VCaP (cell line): ENCODE results near the gene RAD51B.

Experiments used
- H3K27ac ChIP-seq: fragments of 450-650 bp; 2 replicates; pipeline ENCODE4 v1.5.1; 2017
- CTCF ChIP-seq: fragments of 450-650 bp; conservative IDR thresholded peaks from 2 replicates; pipeline ENCODE4 v1.5.1; 2017; ENCODE audit warnings: mild to moderate bottlenecking, moderate library complexity

Gene RAD51B

DNA sequence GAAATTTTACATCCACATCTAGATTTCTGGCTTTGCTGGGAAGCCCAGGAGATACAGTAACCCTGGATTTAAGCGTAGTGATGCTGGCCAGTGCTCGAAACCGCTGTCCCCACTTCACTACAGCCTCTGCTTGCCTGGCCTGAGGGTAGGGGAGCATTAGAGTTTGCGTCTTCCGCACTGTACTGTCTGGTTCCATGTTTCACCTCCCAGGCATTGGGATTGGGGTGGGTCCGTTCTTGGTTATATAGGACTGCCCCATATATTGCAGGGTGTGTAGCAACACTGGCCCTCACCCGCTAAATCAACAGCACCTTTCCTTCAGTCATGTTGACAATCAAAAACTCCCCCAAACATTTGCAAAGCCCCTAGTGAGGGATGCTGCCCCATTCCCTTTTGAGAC is 732.5 kb downstream of the RAD51B start:
- no peak overlapping the region for H3K27ac ChIP-seq
- no peak for TF ChIP-seq CTCF

GRCh38 chr14:68552602-68553001 is 733.0 kb downstream of the RAD51B start:
- no peak overlapping the region for H3K27ac ChIP-seq
- no peak for TF ChIP-seq CTCF

- no peak overlapping the region for H3K27ac ChIP-seq
- no peak for TF ChIP-seq CTCF
Observed at GRCh38 chr14:68553311-68553710, 733.7 kb downstream of the RAD51B start.

DNA sequence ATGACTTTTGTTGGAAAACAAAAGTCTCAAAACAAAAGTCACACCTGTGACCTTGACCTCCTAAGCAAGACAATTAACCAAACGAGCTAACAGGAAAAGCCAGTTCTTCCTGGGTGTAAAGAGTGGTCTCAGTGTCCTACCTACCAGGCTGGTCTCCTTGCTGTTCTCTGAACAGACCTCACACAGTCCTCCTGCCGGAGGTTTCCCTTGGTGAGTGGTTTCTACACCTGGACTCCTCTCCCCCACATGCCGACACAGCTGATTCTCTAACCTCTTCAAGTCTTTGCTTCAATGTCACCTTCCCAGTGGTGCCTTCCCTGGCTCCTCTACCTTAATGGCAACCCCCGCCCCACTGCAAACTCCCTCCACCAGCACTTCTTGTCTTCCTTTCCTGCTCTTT is 734.7 kb downstream of the RAD51B start:
- TF ChIP-seq CTCF, result no peak
- H3K27ac ChIP-seq, result no peak overlapping the region

DNA sequence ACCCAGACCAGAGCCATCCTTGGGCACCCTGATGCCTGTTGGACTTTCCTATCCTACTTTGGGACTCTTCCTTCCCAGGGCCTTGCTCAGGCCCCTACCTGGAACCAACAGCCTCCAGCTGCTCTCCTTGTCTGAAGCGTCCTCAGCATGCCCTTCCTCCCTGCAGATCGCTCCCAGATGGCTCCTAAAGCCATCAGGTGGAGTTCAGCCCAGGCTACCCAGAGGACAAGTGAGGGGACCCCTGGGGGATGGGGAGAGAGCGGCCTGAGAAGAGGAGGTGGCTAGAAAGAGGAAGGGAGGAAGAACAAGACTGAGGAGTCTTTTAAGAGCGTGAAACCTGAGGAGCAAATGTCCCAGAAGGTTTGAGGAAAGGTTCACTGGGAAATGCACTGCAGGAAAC is 736.7 kb downstream of the RAD51B start:
- H3K27ac ChIP-seq, result no peak overlapping the region
- TF ChIP-seq CTCF, result no peak

DNA sequence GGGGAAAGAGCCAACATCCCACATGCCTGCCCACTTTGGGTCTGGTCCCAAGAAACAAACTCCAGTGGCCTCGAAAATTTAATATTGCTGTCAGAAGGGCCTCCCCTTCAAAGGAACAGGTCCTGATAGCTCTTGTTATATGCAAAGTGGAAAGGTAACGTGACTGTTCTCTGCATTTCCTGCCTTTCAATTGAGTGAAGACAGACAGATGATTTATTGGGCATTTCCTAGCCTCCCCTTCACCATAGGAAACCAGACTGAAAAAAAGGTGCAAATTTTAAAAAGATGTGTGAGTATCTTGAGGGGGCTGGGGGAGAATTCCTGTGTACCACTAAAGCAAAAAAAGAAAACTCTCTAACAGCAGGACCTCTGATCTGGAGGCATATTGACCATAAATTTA is 738.1 kb downstream of the RAD51B start:
- no peak overlapping the region for H3K27ac ChIP-seq
- no peak for TF ChIP-seq CTCF

GRCh38 chr14:68558096-68558495 is 738.5 kb downstream of the RAD51B start:
- no peak for TF ChIP-seq CTCF
- no peak overlapping the region for H3K27ac ChIP-seq

- H3K27ac ChIP-seq, result no peak overlapping the region
- TF ChIP-seq CTCF, result no peak
Observed at GRCh38 chr14:68559949-68560348, 740.4 kb downstream of the RAD51B start.
